H1 (cell line): Measurements from ENCODE around the gene COL20A1. TPM values are rescaled to one million over a fixed set of nuclear protein-coding genes. Genes with fewer than 3 reads are reported as not detected.

Experiments used
- CTCF ChIA-PET: fragments of 300-600 bp; sonication (Branson Sonifier 250); formaldehyde crosslinking; loops from one replicate; lab custom pipeline; 2021; ENCODE audit not compliant: partially characterized antibody; lab: Charles Lee
- POLR2A ChIA-PET: fragments of 300-600 bp; sonication (Branson Sonifier 250); formaldehyde crosslinking; loops from one replicate; lab custom pipeline; 2021; ENCODE audit warnings: inconsistent platforms; ENCODE audit not compliant: partially characterized antibody; lab: Charles Lee
- DNase-seq, 2 experiments: peaks; one replicate each; pipeline versions ENCODE4 v3.0.0 to v3.0.0-alpha.2; 2010 to 2022; ENCODE audit warnings: low spot score in 2 of 2, low read depth in 1 of 2, mixed read lengths in 1 of 2
- FAIRE-seq: peaks from 2 replicates; lab custom pipeline; 2011; peaks lifted over from hg19 to GRCh38; lab: Jason Lieb, UNC
- H2AFZ ChIP-seq: 2 replicates; pipeline ENCODE4 v1.8.1; 2012; ENCODE audit warnings: low read length, inconsistent platforms
- H2AK5ac ChIP-seq: 2 replicates; pipeline ENCODE4 v1.6.1; 2013; ENCODE audit warnings: low read depth, low read length
- H2BK120ac ChIP-seq: replicated peaks from 2 replicates; pipeline ENCODE3; 2013; ENCODE audit warnings: low read depth, low read length, inconsistent platforms
- H2BK12ac ChIP-seq: 2 replicates; pipeline ENCODE4 v1.6.1; 2013; ENCODE audit warnings: low read depth, low read length
- H2BK15ac ChIP-seq: 2 replicates; pipeline ENCODE4 v1.6.1; 2013; ENCODE audit warnings: low read length
- H2BK20ac ChIP-seq: 2 replicates; pipeline ENCODE4 v1.6.1; 2013; ENCODE audit warnings: low read length
- H2BK5ac ChIP-seq: 2 replicates; pipeline ENCODE4 v1.6.1; 2013; ENCODE audit warnings: low read depth, low read length
- H3K14ac ChIP-seq: 2 replicates; pipeline ENCODE4 v1.6.1; 2013; ENCODE audit warnings: inconsistent platforms; ENCODE audit not compliant: insufficient read length
- H3K18ac ChIP-seq: 2 replicates; pipeline ENCODE4 v1.6.1; 2013; ENCODE audit warnings: low read length; ENCODE audit errors: extremely low read depth
- H3K23ac ChIP-seq: 2 replicates; pipeline ENCODE4 v1.6.1; 2013; ENCODE audit warnings: inconsistent platforms; ENCODE audit not compliant: insufficient read length
- H3K23me2 ChIP-seq: 2 replicates; pipeline ENCODE4 v1.6.1; 2013; ENCODE audit warnings: low read depth, low read length
- H3K27ac ChIP-seq: 2 replicates; pipeline ENCODE4 v1.6.1; 2011; ENCODE audit warnings: low read depth, low read length, inconsistent platforms
- H3K27me3 ChIP-seq, 4 experiments: replicated peaks in 1 of 4; 1 replicate in 1 of 4; 2 replicates in 3 of 4; pipeline versions ENCODE4 v1.6.1 to v1.8.1; 2011 to 2013; ENCODE audit warnings: low read length in 3 of 4, mild to moderate bottlenecking in 3 of 4, inconsistent platforms in 2 of 4, mixed read lengths in 2 of 4, moderate library complexity in 1 of 4; ENCODE audit not compliant: control insufficient read depth in 3 of 4, insufficient read depth in 3 of 4; ENCODE audit errors: extremely low read depth in 1 of 4
- H3K36me3 ChIP-seq, 4 experiments: 2 replicates each; pipeline versions ENCODE4 v1.6.1 to v1.8.1; 2011 to 2013; ENCODE audit warnings: mild to moderate bottlenecking in 4 of 4, low read length in 3 of 4, moderate library complexity in 2 of 4, control low read depth in 1 of 4, inconsistent platforms in 1 of 4; ENCODE audit not compliant: insufficient read depth in 4 of 4, control insufficient read depth in 2 of 4
- H3K4ac ChIP-seq: replicated peaks from 2 replicates; pipeline ENCODE3; 2013; ENCODE audit warnings: low read length, low read depth, mixed read lengths, inconsistent platforms; ENCODE audit not compliant: insufficient read length
- H3K4me1 ChIP-seq, 4 experiments: replicated peaks in 1 of 4; 1 replicate in 1 of 4; 2 replicates in 3 of 4; pipeline versions ENCODE4 v1.6.1 to v1.8.1; 2011 to 2013; ENCODE audit warnings: low read length in 3 of 4, inconsistent platforms in 2 of 4, mixed read lengths in 1 of 4; ENCODE audit not compliant: insufficient read depth in 4 of 4, control insufficient read depth in 3 of 4
- H3K4me2 ChIP-seq, 2 experiments: 2 replicates each; pipeline versions ENCODE4 v1.6.1 to v1.8.1; 2011 to 2013; ENCODE audit warnings: low read depth in 2 of 2, low read length in 2 of 2, control low read depth in 1 of 2, inconsistent platforms in 1 of 2, mild to moderate bottlenecking in 1 of 2; ENCODE audit not compliant: insufficient read depth in 1 of 2
- H3K4me3 ChIP-seq, 4 experiments: fragments of 200-600, 300-600 bp in 1 of 4; sonication (generic), shearing (Covaris generic), sonication (Bioruptor Twin) in 1 of 4; 2 replicates each; pipeline versions ENCODE4 v1.5.1 to v1.8.1; 2011 to 2016; ENCODE audit warnings: low read length in 4 of 4, low read depth in 3 of 4, control low read depth in 2 of 4, inconsistent platforms in 2 of 4, mild to moderate bottlenecking in 2 of 4, mixed read lengths in 1 of 4, moderate library complexity in 1 of 4; ENCODE audit not compliant: insufficient read depth in 2 of 4; ENCODE audit errors: extremely low read depth in 1 of 4
- H3K56ac ChIP-seq: replicated peaks from 2 replicates; pipeline ENCODE3; 2013; ENCODE audit warnings: low read depth, mild to moderate bottlenecking, mixed read lengths, low read length, inconsistent platforms; ENCODE audit not compliant: insufficient read length
- H3K79me1 ChIP-seq: 2 replicates; pipeline ENCODE4 v1.6.1; 2013; ENCODE audit warnings: low read depth, low read length, control low read depth
- H3K79me2 ChIP-seq, 2 experiments: 2 replicates each; pipeline versions ENCODE4 v1.6.1 to v1.8.1; 2012 to 2013; ENCODE audit warnings: low read length in 2 of 2, mild to moderate bottlenecking in 2 of 2, inconsistent platforms in 1 of 2; ENCODE audit not compliant: insufficient read depth in 2 of 2, control insufficient read depth in 1 of 2
- H3K9ac ChIP-seq, 4 experiments: replicated peaks in 1 of 4; 1 replicate in 1 of 4; 2 replicates in 3 of 4; pipeline versions ENCODE4 v1.6.1 to v1.8.1; 2011 to 2013; ENCODE audit warnings: low read depth in 3 of 4, low read length in 3 of 4, control low read depth in 2 of 4, mild to moderate bottlenecking in 2 of 4, moderate library complexity in 2 of 4, inconsistent platforms in 1 of 4; ENCODE audit errors: extremely low read depth in 1 of 4
- H3K9me3 ChIP-seq, 2 experiments: 2 replicates each; pipeline versions ENCODE4 v1.6.1 to v1.8.1; 2012 to 2013; ENCODE audit warnings: mild to moderate bottlenecking in 2 of 2, moderate library complexity in 2 of 2, control low read depth in 1 of 2, inconsistent platforms in 1 of 2, low read depth in 1 of 2, low read length in 1 of 2, mixed read lengths in 1 of 2; ENCODE audit not compliant: insufficient read depth in 2 of 2
- H4K20me1 ChIP-seq, 2 experiments: replicated peaks in 1 of 2; 2 replicates each; pipeline versions ENCODE3 to v1.8.1; 2011 to 2013; ENCODE audit warnings: inconsistent platforms in 2 of 2, low read length in 2 of 2, mild to moderate bottlenecking in 1 of 2; ENCODE audit not compliant: insufficient read depth in 2 of 2, control insufficient read depth in 1 of 2
- H4K5ac ChIP-seq: 2 replicates; pipeline ENCODE4 v1.6.1; 2013; ENCODE audit warnings: low read length, low read depth, mixed read lengths, inconsistent platforms; ENCODE audit not compliant: insufficient read length
- H4K8ac ChIP-seq: 2 replicates; pipeline ENCODE4 v1.8.0; 2013; ENCODE audit warnings: mild to moderate bottlenecking, moderate library complexity, low read length, inconsistent platforms; ENCODE audit not compliant: insufficient read depth; ENCODE audit errors: extremely low read depth
- H4K91ac ChIP-seq: replicated peaks from 2 replicates; pipeline ENCODE3; 2013; ENCODE audit warnings: low read length, mixed read lengths, inconsistent platforms; ENCODE audit not compliant: insufficient read length
- CBX8 ChIP-seq: fragments of 300-800, 300-1000 bp; sonication (generic); IDR thresholded peaks from 2 replicates; pipeline ENCODE4 v1.7.1; 2016; ENCODE audit warnings: low read depth, low read length, borderline replicate concordance
- CTCF ChIP-seq, 3 experiments: IDR thresholded peaks; 1 replicate in 2 of 3; 2 replicates in 1 of 3; pipeline versions ENCODE4 v1.5.1 to v1.6.1; 2011; ENCODE audit warnings: low read length in 3 of 3, mild to moderate bottlenecking in 3 of 3, inconsistent platforms in 2 of 3, low read depth in 1 of 3, moderate library complexity in 1 of 3; ENCODE audit not compliant: insufficient read depth in 1 of 3; ENCODE audit errors: control extremely low read depth in 1 of 3
- KDM4A ChIP-seq: IDR thresholded peaks from one replicate; pipeline ENCODE4 v1.7.1; 2012; ENCODE audit warnings: low read depth, mild to moderate bottlenecking, moderate library complexity, low read length, inconsistent platforms; ENCODE audit not compliant: severe bottlenecking
- KDM5A ChIP-seq: fragments of 200-600 bp; IDR thresholded peaks from 2 replicates; pipeline ENCODE4 v1.7.1; 2012; ENCODE audit warnings: mild to moderate bottlenecking, low read length, inconsistent platforms, mixed read lengths
- NRF1 ChIP-seq: IDR thresholded peaks from 2 replicates; pipeline ENCODE4 v1.6.1; 2011; ENCODE audit warnings: mild to moderate bottlenecking, low read depth, low read length, improper control_type of control experiment
- PHF8 ChIP-seq: fragments of 200-600 bp; sonication (generic); conservative IDR thresholded peaks from 2 replicates; pipeline ENCODE4 v1.7.1; 2012; ENCODE audit warnings: low read depth, mild to moderate bottlenecking, inconsistent platforms, low read length, moderate library complexity
- SP2 ChIP-seq: IDR thresholded peaks from 2 replicates; pipeline ENCODE4 v1.6.1; 2012; ENCODE audit warnings: mild to moderate bottlenecking, low read length, inconsistent platforms
- SP4 ChIP-seq: IDR thresholded peaks from 2 replicates; pipeline ENCODE4 v1.6.1; 2012; ENCODE audit warnings: low read length, inconsistent platforms
- SRF ChIP-seq: IDR thresholded peaks from 2 replicates; pipeline ENCODE4 v1.6.1; 2011; ENCODE audit warnings: mild to moderate bottlenecking, low read depth, low read length, moderate library complexity
- WGBS, 2 experiments: shearing (Covaris generic) in 1 of 2; methylation state at CpG; one replicate each; pipeline versions ENCODE4 v1.1.6 to v1.1.7; 2013 to 2015; ENCODE audit warnings: low lambda C conversion rate in 2 of 2, mixed read lengths in 2 of 2, inconsistent platforms in 1 of 2, low coverage in 1 of 2, missing lambda C conversion rate in 1 of 2; ENCODE audit not compliant: insufficient replicate concordance in 2 of 2, insufficient coverage in 1 of 2, insufficient read length in 1 of 2; ENCODE audit errors: extremely low coverage in 1 of 2, missing lambda C conversion rate in 1 of 2; 5-methylcytosine and 5-hydroxymethylcytosine counted together
- polyA plus RNA-seq, 7 experiments: library from polyadenylated mRNA; depleted of rRNA in 3 of 7; stranded (reverse) in 5 of 7; unstranded in 2 of 7; fragments of >200 nt in 5 of 7; fragments of 200-250 nt in 2 of 7; gene quantifications; 1 replicate in 5 of 7; 2 replicates in 1 of 7; 4 replicates in 1 of 7; pipeline versions ENCODE4 v1.2.1 to v1.2.3, GENCODE V29; 2011 to 2013; ENCODE audit warnings: missing spikeins in 2 of 7, mixed read lengths in 2 of 7
- total RNA-seq: library from RNA; stranded (reverse); fragmentation: NEBNext Ultra II Directional; extraction: Animal tissue kit (Norgen Biotek cat#: 25700); gene quantifications from 2 replicates; pipeline ENCODE4 v1.2.1, GENCODE V29; 2021
- TF ChIP-seq, protein P1 (sequence below): IDR thresholded peaks from 2 replicates; pipeline ENCODE4 v1.6.1; 2012; ENCODE audit warnings: inconsistent platforms

The COL20A1 gene
- total and polyA plus RNA-seq, 2 of the 8 experiments (the other 6 are each of a cell fraction or from before 2014, with no cell fraction given), result 0.19 to 0.21 TPM

- no peak overlapping the region for H3K9ac ChIP-seq
- no peaks in the 10 kb centered on the region; a peak in 1 of 7 replicates for H3K4me1 ChIP-seq
- no peak overlapping the region for H4K91ac ChIP-seq
- no peak overlapping the region for H4K8ac ChIP-seq
- H3K4me3 ChIP-seq, result no peak overlapping the region
- no peaks in the 10 kb centered on the region for H4K20me1 ChIP-seq
- H3K23ac ChIP-seq, result no peak overlapping the region
- H2BK20ac ChIP-seq, result no peak overlapping the region
- H3K27ac ChIP-seq, result no peak overlapping the region
- no peak overlapping the region for H2BK12ac ChIP-seq
- no peak overlapping the region for H2BK5ac ChIP-seq
- FAIRE-seq (no peak), DNase-seq (no peak)
- H3K23me2 ChIP-seq, result no peaks in the 10 kb centered on the region
- no peaks in the 10 kb centered on the region for H3K79me1 ChIP-seq
- H3K27me3 ChIP-seq, result no peaks in the 10 kb centered on the region
- no peak overlapping the region for H3K56ac ChIP-seq
- H3K36me3 ChIP-seq, result no peaks in the 10 kb centered on the region
- H2BK15ac ChIP-seq, result no peak overlapping the region
- WGBS, 2 experiments, result 88% methylated on average over 12 of the region's 20 CpGs; no CpG with 5 or more reads in 1 of the 2 experiments
- ChIA-PET POLR2A (interaction anchor here (1.1 kb wide), 1 partner anchor 10 kb away, joined by 3 read pairs; no protein-coding TSS in a partner anchor), CTCF (interaction anchor here (0.7 to 6.6 kb wide), 8 partner anchors 8 to 100 kb away, joined by 3 to 45 read pairs (median 4); no protein-coding TSS in a partner anchor)
- H2BK120ac ChIP-seq, result no peak overlapping the region
- no peak overlapping the region for H2AK5ac ChIP-seq
- peaks cover 0 to under 1% of the 10 kb centered on the region in 2 experiments; a peak in 1 of 4 replicates for H3K9me3 ChIP-seq
- no peak overlapping the region for H3K18ac ChIP-seq
- no peak overlapping the region for H3K4me2 ChIP-seq
- no peak overlapping the region for H4K5ac ChIP-seq
- no peaks in the 10 kb centered on the region for H3K79me2 ChIP-seq
- no peak overlapping the region for H3K4ac ChIP-seq
- H3K14ac ChIP-seq, result no peak overlapping the region
- no peak overlapping the region for H2AFZ ChIP-seq
- TF ChIP-seq KDM5A (no peak), NRF1 (no peak), CBX8 (no peak), CTCF (IDR thresholded peaks at IDR 0.05; ENCODE audit: control extremely low read depth in 1 of 3, insufficient read depth in 1 of 3, low read depth in 1 of 3, low read length in 3 of 3) (no peak), PHF8 (no peak), KDM4A (no peak), SRF (no peak), SP2 (no peak), SP4 (no peak)
- TF ChIP-seq, protein P1, sequence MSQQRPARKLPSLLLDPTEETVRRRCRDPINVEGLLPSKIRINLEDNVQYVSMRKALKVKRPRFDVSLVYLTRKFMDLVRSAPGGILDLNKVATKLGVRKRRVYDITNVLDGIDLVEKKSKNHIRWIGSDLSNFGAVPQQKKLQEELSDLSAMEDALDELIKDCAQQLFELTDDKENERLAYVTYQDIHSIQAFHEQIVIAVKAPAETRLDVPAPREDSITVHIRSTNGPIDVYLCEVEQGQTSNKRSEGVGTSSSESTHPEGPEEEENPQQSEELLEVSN, result no peak
These were observed 28.3 kb downstream of the COL20A1 start for GRCh38 chr20:63321148-63321831.
